ENCODE data around the gene BRD9. TPM values are rescaled to one million over a fixed set of nuclear protein-coding genes. Genes with fewer than 3 reads are reported as not detected.

BRD9 gene
- total and polyA plus RNA-seq, 9 of the 15 experiments (the other 6 are each of a cell fraction or from before 2014, with no cell fraction given), result 2.4 to 68.7 (median 44.9) TPM

GRCh38 chr5:923281-923873 is 30.8 kb upstream of the BRD9 start (continued):
- TF ChIP-seq REST (IDR thresholded peaks at IDR 0.05; ENCODE audit: borderline replicate concordance), result peak; percentile 88
- TF ChIP-seq REST (CRISPR knock-in tag; IDR thresholded peaks at IDR 0.05; ENCODE audit: low read depth), result no peak
- TF ChIP-seq RB1 (IDR thresholded peaks at IDR 0.05; ENCODE audit: low read depth), result peak; percentile 93
- peak; percentile 63; the same call in 1 of the 2 replicates for TF ChIP-seq ZNF12 (CRISPR knock-in tag; IDR thresholded peaks at IDR 0.05)
- no peak for TF ChIP-seq GTF3C2 (IDR thresholded peaks at IDR 0.05; ENCODE audit: borderline replicate concordance, extremely low read depth, insufficient read length)
- no peak for TF ChIP-seq CBX8 (IDR thresholded peaks at IDR 0.05; ENCODE audit: borderline replicate concordance, extremely low read depth, low read depth, low read length, poor library complexity, severe bottlenecking)
- TF ChIP-seq FOSL1 (tag; conservative IDR thresholded peaks at IDR 0.05), result no peak
- no peak for TF ChIP-seq ZNF140 (CRISPR knock-in tag; IDR thresholded peaks at IDR 0.05)
- no peak for TF ChIP-seq ZNF175 (CRISPR knock-in tag; IDR thresholded peaks at IDR 0.05; ENCODE audit: low read depth)
- TF ChIP-seq BCOR (IDR thresholded peaks at IDR 0.05), result no peak
- peak; percentile 90 for TF ChIP-seq ZBTB7A (IDR thresholded peaks at IDR 0.05; ENCODE audit: borderline replicate concordance, control insufficient read depth, low read depth, low read length)
- TF ChIP-seq FOXP4 (CRISPR knock-in tag; IDR thresholded peaks at IDR 0.05; ENCODE audit: borderline replicate concordance), result no peak
- TF ChIP-seq CC2D1A (IDR thresholded peaks at IDR 0.05), result peak; percentile 38; the same call in 1 of the 2 replicates
- TF ChIP-seq RUNX1 (IDR thresholded peaks at IDR 0.05; ENCODE audit: low read depth), result peak; percentile 28; the same call in 1 of the 2 replicates
- TF ChIP-seq NFIC (IDR thresholded peaks at IDR 0.05), result no peak

Data from K562 (cell line).